Inflammatory macrophage (primary cell): ENCODE results near the gene TSPAN18.

Experiments used
- DNase-seq, 2 donors: peaks; one replicate each; pipeline ENCODE4 v3.0.0-alpha.2; 2020 to 2022

Gene TSPAN18

DNA sequence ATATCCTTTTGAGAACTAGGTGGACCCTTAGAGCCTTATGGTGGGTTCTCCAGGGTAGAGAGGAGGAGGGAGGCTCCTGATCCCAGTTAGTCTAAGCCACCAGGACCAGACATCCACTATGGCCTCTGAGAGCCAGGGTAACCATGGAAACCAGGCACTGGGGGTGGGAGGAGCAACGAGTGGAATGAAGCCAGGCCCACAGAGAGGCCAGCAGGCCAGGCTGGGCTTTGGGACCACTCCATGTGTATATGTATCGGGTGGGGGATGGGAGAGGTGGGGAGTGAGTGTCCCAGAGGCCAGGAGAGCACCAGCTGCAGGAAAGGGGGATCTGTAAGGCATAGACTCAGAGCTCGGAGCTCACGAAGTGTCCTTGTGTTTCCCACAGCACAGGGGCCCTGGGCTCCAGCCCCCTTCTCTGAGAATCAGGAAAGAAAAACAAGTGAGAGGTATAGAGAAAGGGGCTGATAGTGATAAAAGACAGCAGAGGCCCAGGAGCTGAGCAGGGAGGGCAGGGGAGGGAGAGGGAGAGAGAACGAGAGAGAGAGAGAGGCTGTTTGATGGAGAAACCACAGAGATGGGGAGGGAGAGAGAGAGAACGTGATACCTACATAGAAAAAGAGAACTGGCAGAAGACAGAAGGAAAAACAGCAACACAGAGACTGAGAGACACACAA lies 15.5 kb upstream of the TSPAN18 start:
- DNase-seq, result no peak

DNA sequence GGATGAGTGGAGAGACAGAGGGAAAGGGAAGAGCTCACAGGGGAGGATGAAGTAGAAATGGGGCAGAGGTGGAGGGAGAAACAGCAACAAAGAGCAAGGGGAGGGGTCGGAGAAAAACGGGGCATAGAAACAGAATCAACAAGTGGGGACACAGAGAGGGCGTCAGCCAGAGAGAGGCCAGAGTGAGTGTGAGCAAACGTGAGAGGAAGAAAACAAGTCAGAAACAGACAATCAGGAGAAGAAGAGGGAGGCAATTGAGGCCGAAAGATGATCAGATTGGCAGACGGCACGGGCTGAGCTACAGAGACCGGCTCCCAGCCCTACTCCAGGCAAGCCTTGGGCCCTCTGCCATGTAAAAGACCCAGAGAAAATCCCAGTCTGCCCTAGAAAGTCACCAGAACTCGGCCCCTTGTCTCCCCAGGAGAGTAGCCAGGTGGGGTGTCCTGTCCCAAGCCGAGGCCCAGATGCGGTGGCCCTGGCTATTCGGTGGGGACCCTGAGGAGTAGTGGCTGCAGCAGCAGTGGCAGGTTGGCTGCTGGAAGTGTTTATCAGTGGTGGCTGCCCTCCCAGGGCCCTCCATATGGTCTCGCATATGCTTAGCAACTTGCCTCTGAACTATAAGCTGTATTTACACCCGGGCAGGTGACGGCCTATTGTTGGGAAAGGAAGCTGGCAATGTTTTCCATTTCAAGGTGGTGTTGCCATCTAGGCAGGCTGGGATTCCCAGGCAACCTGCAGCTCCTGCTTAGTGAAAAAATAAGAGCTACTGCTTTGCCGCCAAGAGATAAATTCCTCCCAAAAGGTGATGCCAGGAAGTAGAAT lies 14.8 kb upstream of the TSPAN18 start:
- no peak for DNase-seq

DNA sequence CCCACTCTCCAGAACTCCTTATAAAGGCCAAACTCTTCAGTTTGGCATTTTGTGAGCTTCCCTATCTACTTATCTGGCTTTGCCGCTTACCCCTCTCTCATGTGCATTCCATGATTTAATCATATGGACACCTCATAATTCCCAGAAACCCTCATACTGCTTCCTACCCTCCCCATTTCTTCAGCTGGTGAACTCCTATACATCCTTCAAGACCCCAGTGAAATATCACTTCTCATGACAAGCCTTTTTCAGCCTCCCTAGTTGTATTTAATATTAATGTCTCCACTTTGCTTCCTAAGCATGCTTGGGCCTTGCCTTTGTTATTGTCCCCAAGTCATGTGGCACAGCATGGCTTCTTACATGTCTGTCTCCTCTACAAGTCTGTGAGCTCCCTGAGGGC lies 13.7 kb upstream of the TSPAN18 start:
- DNase-seq, result no peak

DNA sequence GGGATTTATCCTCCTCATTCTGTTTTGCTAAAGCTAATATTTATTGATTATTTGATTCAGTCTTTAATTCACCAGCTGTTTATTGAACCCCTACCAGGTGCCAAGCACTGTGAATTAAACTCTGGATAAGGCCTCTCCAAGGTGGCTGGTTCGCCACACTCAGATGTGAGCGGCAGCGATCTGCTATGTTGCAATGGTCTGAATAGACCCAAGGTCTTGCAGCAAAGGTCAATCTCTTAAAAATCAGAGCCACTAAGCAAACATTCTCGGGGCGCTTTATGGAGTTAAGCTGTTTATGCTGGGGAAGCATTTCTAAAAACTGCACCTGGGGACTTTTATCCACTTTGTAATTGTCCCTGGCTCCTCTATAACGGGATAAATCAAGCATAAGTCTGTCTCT lies 10.5 kb upstream of the TSPAN18 start:
- no peak for DNase-seq

DNA sequence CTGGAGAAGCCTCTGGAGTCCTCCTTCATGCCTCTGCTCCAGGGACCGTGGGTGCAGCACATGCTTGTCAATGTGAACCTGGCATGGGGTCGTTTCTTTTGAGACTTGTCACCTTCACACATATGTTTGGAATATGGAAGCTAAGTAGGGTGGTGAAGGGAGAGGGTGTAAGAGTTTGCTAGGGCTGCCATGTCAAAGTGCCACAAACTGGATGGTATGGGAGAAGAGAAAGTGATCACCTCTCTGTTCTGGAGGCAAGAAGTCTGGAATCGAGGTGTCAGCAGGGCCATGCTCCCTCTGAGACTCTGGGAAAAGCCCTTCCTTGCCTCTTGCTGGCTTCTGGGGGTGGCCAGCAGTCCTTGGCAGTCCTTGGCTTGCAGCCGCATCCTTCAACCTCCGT lies 8.7 kb upstream of the TSPAN18 start:
- no peak for DNase-seq

DNA sequence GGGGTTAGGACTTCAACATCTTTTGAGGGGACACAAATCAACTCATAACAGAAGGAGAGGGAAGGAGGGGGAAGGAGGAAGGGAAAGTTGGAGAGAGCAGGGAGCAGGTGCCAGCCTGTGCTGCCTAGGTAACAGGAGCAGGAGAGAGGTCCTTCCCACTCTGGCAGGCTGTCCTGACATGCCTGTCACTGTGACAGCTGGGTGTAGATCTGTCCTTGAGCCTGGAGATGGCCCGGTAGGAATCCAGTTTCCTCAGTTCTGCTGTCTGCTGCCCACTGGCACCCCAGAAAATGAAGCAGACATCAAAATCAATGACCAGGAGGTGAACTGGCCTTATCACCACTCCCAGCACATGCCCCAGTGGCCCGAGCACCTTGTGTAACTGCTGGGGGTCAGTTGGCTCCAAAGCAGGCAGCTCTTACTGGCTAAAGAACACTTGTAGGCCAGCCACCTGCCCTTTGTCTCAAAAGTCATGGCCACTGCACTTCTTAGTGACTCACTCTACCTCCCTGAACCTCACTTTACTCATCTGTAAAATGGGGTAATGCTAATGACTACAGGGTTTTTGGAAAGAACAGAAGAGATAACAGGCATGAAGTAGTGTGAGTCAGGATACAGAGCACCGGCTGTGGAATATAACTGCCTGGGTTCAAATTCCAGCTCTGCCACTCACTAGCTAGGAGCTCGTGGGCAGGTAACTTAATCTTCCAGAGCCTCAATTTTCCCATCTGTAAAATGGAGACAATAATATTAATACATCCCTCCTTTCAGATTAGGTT lies 8.0 kb upstream of the TSPAN18 start:
- DNase-seq, result no peak

DNA sequence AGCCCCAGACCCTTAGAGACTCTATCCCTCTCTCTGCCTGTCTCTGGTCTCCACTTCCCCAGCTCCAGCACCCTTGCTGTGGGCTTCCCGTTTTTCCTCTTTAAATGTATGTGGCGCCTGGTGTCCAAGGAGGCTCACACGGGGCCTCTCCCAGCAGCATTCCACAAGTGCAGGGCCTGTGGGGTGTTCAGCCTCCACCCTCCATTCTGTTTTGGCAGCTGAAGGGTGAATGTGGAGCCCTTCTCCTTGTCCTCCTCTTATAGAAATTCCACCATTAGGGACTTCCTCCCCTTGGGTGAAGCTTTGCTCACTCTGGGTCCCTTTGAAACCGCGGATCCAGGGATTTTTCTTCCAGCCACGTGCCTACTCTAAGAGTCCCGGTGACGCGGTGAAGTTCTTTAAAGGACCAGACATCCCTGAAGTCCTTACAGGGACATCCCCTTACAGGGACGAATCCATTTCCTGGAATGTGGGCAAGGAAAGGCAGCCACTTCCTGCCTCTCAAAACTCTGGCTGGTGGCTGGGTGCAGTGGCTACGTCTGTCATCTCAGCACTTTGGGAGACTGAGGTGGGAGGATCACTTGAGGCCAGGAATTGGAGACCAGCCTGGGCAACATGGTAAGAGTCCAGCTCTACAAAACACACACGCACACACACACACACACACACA lies 1.6 kb upstream of the TSPAN18 start:
- no peak for DNase-seq

DNA sequence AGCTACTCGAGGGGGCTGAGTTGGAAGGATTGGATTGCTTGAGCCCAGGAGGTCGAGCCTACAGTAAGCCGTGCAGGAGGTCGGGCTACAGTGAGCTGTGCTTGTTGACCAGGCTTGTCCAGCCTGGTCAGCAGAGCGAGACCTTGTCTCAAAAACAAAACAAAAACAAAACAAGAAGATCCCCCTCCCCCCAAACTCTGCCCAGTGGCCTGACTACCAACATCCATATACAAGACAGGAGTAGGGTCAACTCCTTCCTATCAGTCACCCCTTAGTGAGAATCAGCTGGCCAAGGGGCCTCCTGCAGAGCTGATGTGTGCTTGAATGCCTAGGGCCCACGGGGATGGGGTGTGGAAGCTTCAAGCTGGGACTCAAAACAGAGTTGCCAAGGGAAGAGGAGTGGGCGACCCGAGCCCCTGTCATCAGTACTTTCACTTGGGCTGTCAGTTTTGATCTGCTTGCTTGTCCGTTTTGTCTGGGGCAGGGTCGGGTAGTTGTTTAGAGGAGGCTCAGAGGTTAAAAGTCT lies 942 bp upstream of the TSPAN18 start:
- DNase-seq, result no peak

DNA sequence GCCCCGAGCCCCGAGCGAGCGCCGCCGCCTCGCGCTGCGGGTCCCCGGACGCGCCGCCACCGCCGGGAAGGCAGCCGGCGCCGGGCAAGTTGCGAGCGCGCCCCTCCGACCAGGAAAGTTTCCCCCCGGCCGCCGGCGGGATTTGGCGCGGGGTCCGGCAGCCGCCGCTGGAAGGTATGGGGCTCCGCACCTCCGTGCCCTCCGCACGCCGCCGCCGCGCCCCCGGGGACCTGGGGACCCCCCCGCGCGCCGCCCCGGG lies 281 bp downstream of the TSPAN18 start:
- no peak for DNase-seq

DNA sequence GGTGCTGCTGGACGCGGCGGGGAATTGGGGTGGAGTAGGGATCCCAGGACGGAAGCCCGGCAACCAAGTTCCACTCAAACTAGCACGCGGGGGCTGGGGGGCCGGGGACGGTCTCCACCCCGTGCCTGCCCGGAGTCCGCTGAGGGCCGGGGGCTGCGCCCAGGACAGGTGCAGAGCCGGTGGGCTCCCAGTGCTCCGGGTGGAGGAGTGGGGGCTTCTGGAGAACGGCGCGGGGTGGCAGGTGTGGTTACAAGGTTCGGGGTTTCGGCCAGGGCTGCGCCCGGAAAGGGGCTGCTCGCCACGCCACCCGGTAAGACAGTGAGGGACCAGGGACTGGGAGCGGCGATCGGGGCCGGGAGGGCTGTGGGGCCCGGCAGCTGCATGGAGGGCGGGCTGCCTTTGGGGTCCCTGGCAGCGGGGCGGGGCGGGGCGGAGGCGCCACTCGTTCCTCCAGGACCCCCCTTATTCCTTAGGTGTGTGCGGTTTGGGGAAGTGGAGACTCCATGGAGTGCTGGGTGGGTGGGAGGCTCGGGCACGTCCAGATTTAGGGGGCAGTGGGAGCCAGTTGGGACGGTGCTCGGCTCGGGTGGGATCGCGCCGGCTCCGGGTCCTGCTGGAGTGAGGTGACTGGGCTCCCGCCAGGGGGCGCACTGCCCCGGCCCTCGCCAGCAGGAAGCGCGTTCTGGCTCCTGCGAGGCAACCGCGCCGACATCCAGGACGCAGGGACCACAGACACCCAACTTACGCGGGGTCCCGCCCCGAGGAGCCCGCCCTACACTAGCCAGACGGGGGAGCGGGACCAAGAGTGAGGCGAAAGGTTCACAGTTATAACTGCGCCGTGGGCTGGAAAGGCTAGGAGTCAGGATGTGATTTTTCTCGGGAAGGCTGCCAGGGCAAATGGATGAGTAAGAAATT lies 868 bp downstream of the TSPAN18 start:
- DNase-seq, result peak; percentile 36 to 70

DNA sequence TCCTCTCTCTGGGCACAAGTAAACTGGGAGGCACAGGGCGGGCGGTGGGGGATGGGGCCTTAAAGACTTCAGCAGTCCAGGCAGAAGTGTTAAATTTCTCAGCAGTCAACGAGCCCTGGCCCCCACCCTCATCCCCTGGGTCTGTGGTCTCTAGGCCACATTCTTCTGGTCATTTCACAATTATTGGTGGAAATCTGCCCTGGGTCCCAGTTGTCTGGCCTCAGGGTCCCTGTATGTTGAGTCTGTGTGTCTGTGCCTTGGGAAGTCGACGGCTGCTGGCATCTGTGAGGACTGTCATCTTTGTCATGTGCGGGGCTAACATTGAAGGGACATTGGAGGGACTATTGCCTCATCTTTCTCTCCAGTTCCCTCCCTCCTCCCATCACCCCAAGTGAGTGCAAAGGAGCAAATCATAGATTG lies 1.7 kb downstream of the TSPAN18 start:
- no peak for DNase-seq

DNA sequence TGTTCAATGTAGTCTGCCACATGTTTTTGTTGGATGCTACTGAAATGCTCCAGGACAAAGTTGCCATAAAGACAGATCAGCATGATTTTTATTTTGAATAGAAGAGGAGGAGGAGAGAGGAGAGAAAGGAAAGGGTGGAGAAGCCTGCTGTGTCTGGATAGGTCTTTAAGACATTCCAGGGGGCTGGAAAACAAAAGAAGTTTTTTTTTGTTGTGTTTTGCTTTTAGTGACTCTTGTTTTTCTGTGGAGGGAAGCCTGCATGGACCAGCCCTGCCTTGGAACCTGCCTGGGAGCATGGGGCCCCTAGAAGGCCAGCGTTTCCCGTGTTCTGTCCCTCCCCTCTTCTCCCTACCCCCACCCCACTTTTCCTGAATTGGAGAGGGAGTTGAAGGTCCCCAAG lies 2.3 kb downstream of the TSPAN18 start:
- DNase-seq, result no peak

DNA sequence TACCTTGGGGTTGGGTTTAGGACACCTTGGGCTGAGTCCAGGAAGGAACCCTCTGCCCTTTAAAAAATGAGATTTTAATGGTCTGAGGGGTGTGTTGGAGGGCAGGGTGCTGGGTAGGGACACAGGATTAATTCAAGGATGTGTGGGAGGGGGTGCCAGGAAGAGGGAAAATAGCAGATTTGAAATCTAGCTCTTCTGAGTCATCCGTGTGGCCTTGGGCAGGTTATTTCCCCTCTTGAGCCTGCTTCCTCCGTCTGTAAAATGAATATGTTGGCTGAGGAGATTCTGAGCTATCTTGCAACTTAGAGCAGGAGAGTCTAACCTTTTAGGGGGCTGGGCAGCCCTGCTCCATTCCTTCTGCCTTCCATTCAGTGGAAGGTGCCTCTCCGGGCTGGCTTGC lies 3.0 kb downstream of the TSPAN18 start:
- peak in 1 of 2 donors; percentile 11 for DNase-seq

DNA sequence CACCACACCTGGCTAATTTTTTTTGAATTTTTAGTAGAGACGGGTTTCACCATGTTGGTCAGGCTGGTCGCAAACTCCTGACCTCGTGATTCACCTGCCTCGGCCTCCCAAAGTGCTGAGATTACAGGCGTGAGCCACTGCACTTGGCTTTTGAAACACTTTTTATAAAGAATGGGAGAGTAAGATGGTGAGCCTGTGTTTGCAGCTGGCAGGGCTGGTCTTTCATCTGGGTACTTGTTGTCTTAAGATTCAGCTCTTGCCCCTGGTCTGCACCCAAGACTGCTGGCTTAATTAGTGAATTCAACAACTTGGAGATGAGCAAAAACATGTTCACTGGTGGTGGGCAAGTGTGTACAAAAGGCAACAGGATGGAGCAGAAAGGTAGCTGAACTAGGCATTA lies 4.0 kb downstream of the TSPAN18 start:
- DNase-seq, result no peak

DNA sequence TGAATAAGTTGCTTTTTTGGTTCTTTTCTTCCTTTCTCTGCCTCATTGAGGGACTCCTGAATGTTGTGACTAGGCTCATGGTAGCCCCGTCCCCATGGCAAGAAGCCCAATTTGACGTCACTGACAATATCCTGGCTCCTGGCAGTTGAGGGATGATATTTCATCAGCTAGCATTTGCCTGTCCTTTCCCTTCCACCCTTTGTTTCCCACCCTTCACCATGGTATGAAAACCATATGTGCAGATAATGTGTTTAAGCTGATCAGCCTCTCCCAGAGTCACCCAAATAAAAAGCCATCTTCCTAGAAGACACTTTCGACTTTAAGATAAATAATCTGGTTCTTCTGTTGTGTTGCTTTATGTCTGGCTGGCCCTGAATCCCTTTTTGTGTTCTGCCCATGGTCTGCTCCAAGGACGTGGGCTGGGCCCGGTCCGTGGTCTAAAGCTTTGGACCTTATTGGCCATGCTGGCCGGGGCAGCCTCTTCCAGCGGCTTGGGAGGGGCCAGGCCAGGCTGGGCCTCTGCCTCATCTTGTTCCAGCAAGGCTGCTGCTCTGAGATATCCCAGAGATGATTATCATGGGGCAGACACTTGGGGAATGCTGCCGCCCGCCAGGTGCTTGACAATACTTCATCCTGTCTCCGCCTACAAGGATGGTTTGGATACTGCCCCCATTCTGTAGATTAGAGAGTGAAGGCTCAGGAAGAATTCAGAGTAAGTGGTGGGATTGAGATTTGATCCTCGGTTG lies 5.1 kb downstream of the TSPAN18 start:
- no peak for DNase-seq

DNA sequence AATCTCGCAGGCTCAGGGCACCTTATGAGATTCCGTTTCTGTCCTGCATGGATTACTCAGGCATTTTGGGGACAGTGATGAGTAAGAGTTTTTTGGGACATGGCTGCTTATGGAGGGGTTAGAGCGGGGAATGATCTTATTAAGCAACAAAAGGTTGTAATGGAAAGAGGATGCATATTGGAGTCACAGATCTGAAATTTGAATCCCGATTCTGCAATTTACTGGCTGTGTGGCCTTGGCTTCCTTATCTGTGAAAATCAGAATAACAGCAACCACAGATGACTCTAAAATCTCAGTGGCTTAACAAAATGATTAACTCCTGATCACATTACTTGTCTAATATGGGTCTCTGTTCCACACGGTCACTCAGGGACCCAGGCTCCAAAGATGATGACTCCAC lies 5.8 kb downstream of the TSPAN18 start:
- no peak for DNase-seq

DNA sequence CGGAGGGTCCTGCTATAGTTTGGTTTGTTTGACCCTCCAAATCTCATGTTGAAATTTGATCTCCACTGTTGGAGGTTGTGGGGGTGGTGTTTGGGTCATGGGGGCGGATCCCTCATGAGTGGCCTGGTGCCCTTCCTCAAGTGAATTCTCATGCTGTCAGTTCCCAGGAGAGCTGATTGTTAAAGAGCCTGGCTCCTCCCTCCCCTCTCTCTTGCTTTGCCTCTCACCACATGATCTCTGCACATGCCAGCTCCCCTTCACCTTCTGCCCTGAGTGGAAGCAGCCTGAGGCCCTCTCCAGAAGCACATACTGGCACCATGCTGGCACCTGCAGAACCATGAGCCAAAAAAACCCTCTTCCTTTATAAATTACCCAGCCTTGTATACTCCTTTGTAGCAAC lies 7.1 kb downstream of the TSPAN18 start:
- DNase-seq, result no peak

DNA sequence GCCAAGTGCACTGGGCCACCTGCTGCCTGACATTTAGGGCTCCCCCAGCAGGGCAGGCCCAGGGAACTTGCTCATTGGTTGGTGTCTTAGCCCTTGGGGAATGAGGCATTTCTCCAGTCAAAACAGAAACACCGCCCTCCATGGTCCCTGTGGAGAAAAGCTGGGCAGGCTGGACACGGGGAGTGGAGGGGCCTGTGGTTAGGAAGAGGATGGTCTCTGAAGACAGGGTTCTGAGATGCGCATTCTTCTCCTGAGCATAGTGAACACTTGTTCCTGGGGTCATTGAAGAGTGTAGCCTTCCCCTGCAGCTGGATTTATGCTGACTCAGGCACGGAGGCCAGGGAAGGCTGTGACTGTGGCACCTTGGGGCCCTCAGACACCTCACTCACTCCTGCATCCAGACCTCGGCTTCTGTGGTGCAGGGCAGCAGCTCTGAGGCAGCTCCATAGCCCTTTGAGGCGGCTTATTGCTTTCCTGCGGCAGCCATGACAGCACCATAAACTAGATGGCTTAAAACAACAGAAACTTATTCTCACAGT lies 8.2 kb downstream of the TSPAN18 start:
- no peak for DNase-seq

DNA sequence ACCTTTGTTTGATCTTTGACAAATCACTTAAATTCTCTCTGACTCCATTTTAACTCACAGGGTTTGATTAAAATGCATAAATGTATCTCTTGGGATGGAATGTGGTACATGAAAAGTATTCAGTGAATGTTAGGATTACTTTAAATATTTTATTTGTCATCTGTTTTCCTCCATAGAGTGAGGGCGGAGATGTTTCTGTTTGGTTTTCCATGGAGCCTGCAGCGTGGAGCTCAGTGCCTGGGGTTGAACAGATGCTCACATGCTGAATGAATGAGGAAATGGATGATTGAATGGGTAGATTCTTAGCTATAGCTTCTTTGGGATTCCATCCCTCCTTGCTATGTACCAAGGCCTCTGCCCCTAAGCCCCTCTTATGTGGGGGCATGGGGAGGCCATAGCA lies 10.0 kb downstream of the TSPAN18 start:
- DNase-seq, result no peak

DNA sequence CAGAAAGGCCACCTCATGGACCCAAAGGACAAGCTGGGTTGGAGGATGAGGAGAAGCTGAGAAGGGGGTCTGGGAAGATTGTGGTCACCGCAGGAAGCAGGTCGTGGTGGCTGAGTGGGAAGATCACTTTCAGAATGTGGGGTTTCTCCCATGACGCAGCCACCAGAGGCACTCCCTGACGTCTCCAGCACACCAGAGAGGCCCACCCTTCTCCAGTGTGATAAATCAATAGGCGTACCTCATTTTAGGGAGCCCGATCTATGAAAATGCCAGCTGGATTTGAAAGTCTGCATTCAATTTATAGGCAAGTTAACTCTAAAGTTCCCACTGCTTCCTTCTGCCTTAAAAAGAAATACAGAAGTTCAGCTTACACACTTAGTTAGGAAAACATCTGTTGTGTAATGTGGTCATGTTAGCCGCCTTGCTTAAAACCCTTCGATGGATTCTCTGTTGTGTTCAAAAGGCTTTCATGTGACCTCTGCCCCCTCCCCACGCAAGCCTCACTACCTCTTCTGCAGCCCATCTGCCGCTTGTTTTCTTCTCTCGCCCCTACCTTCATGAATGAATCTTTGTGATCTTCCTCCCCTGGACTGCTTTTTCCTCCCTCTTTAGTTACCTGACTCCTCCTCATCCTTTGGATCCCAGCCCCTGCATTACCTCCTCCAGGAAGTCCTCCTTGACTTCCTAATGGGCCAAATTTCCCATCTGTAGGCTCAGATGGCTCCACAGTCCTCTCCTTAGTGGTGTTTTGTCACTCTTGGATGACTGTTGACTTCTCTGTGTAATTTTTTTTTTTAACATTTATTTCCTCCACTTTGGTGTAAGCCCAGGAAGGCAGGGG lies 10.7 kb downstream of the TSPAN18 start:
- DNase-seq, result peak; percentile 59 to 78
